ENCODE measurements around the gene BCO2. TPM values are rescaled to one million over a fixed set of nuclear protein-coding genes. Genes with fewer than 3 reads are reported as not detected.
"Not testable (repeated sequence)": the region's sequence is repeated elsewhere in the genome, so short reads cannot be mapped to it uniquely, and the experiment has no call there.

Gene BCO2
- total RNA-seq, 2 experiments from 2014 or later = 1.2 to 2.4 TPM

DNA sequence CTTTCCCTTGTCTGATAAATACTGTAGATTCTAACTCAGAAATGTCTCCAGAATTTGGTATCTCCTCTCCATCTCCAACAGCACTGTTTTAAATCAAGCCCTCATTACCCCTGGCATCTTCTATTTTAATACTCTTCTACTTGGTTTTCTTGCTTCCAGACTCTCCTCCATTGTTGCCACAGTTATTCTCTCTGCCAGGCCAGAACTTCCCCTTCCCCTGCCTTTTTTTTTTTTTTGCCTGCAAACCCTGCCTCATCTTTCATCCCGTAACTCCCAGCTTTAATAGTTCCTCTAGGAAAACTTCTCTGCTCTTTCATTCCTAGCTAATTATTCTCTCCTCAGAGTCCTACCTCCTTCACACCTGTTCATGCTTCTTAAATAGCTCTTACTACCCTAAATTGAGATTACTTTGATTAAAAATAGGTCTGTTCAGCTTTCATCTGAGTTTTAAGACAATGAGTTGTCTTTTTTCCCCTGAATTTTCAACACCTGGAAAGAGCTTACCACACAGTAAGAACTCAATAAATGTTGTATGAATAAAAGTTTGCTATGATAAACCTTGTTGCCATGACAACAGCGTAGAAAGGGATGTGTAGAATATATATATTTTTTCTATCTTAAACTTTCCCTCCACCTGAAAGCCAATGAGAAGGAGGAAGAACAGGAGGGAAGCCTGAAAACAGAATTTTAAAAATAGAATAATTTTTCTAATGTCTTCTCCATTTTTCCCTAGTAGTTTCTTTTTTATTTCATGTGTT lies 15.0 kb upstream of the BCO2 start:
- Mint-ChIP-seq H3K4me1 (peaks cover 8% of the 10 kb centered on the region), H3K9me3 (no peaks in the 10 kb centered on the region)
- CTCF ChIA-PET = no interaction called here

DNA sequence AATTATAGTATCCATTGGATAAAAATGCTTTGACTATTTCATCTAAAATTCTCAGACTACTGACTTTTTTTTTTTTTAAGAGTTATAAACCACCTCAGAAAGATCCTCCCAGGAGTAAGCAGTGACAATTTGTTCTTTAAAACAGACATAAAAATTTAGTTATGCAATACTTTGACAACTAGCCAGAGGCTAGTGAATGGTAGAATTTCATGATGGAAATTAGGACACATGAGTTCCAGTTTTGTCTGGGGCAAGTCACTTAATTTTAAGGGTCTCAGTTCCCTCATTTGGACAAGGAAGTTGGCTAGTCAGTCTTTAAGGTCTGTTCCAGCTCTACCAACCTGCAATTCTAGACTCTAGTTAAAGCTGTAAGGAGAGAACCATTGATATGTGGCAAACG lies 14.3 kb upstream of the BCO2 start:
- H3K4me1 Mint-ChIP-seq = peaks cover 8% of the 10 kb centered on the region
- H3K27me3 Mint-ChIP-seq = peaks cover 27% of the 10 kb centered on the region
- H3K9me3 Mint-ChIP-seq = no peaks in the 10 kb centered on the region
- H3K4me3 Mint-ChIP-seq = no peak overlapping the region
- POLR2A ChIA-PET = no interaction called here
- peaks cover 2% of the 10 kb centered on the region for H3K36me3 Mint-ChIP-seq (ENCODE audit: low read depth)
- no peak for DNase-seq
- CTCF ChIA-PET = no interaction called here
- H3K27ac Mint-ChIP-seq = no peak overlapping the region

More for the DNA sequence above, 15.0 kb upstream of the BCO2 start:
- no peak overlapping the region for H3K27ac Mint-ChIP-seq
- H3K4me3 Mint-ChIP-seq = no peak overlapping the region
- no peak for DNase-seq
- POLR2A ChIA-PET = no interaction called here
- H3K36me3 Mint-ChIP-seq (ENCODE audit: low read depth) = peaks cover 2% of the 10 kb centered on the region
- peaks cover 27% of the 10 kb centered on the region for H3K27me3 Mint-ChIP-seq

DNA sequence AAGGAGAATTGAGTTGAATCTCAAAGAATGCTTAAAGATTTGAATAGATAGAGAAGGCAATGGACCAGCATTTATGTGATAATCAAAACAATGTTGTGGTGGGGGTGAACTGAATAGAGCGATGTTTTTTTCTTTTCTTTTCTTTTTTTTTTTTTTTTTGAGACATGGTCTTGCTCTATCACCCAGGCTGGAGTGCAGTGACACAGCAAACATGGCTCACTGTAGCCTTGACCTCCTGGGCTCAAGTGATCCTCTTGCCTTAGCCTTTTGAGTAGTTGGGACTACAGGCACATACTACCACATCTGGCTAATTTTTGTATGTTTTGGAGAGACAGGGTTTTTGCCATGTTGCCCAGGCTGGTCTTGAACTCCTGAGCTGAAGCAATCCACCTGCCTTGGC lies 13.1 kb upstream of the BCO2 start:
- H3K4me1 Mint-ChIP-seq; H3K27ac Mint-ChIP-seq; POLR2A ChIA-PET; DNase-seq; CTCF ChIA-PET; H3K9me3 Mint-ChIP-seq; H3K4me3 Mint-ChIP-seq; H3K36me3 Mint-ChIP-seq (ENCODE audit: low read depth): not testable (repeated sequence)
- H3K27me3 Mint-ChIP-seq = peaks cover 27% of the 10 kb centered on the region

DNA sequence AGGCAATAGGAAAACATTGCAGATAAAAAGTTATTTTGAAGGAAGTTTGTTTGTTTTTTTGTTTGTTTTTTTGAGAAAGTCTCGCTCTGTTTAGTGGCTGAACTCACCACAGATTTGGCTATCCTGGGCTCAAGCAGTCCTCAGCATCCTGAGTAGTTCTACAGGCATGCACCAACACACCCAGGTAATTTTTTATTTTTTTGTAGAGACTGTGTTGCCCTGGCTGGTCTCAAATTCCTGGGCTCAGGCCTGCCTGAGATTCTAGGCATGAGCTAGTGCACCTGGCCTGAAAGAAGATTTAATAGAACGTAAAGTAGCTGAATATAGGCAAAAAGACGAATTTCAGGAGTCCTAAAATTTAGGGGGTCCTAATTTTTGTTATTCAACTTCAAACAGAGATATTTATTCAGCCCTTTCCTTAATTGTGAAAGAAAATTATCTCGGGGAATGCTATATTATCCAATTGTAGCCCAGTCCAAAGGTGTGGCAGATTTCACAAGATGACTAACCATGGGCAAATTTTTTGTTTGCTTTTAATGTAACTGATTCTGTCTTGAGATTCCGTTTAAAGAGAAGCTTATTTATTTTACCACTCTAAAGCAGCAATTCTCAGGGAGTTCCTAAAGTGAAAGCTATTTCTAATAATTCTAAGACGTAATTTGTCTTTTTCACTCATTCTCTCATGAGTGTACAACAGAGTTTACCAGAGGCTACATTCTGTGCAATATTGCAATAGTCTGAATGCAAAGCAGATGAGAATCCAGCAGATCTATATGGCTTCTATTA lies 12.4 kb upstream of the BCO2 start:
- CTCF ChIA-PET = interaction anchor here (1.6 kb wide), 1 partner anchor 11 kb away, joined by 5 read pairs; no protein-coding TSS in a partner anchor
- POLR2A ChIA-PET = no interaction called here
- H3K27me3 Mint-ChIP-seq = peaks cover 27% of the 10 kb centered on the region
- H3K9me3 Mint-ChIP-seq = no peaks in the 10 kb centered on the region
- H3K4me1 Mint-ChIP-seq = peaks cover 8% of the 10 kb centered on the region
- DNase-seq = no peak
- H3K27ac Mint-ChIP-seq = no peak overlapping the region
- H3K4me3 Mint-ChIP-seq = no peak overlapping the region
- peaks cover 2% of the 10 kb centered on the region for H3K36me3 Mint-ChIP-seq (ENCODE audit: low read depth)

GRCh38 chr11:112163875-112164685 lies 11.2 kb upstream of the BCO2 start, which contains the start of gene IL18:
Gene IL18 (minus strand): TSS chr11:112164094. CDS start chr11:112155053, 9,041 bp downstream.
- H3K9me3 Mint-ChIP-seq = no peaks in the 10 kb centered on the region
- no peak for DNase-seq
- H3K27ac Mint-ChIP-seq = no peak within 1 kb of the TSS
- ChIA-PET POLR2A (no interaction called here), CTCF (interaction anchor here (1.6 kb wide), 1 partner anchor 12 kb away, joined by 5 read pairs; no protein-coding TSS in a partner anchor)
- H3K36me3 Mint-ChIP-seq (ENCODE audit: low read depth) = peaks cover 2% of the 10 kb centered on the region
- H3K27me3 Mint-ChIP-seq = peaks cover 27% of the 10 kb centered on the region
- H3K4me3 Mint-ChIP-seq = peak within 1 kb of the TSS; percentile 37
- peaks cover 8% of the 10 kb centered on the region for H3K4me1 Mint-ChIP-seq

DNA sequence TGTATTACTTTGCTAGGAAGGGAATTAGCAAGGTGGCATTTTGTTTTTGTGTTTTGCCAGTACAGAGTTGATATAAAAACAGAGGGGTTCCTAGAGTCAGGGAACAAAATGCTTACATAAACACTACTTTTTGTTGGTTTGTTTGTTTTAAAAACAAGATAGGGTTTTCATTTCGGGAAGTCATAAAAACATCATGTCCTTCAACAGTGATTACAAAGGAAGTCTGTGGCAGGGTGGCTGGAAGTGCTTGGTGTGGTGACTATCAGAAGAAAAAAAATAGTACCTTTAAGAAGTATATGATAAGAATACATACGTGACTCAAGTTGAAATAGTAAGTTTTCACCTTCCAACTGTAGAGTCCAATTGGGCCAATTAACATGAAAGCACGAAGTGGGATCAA lies 10.3 kb upstream of the BCO2 start:
- CTCF ChIA-PET = interaction anchor here (1.4 kb wide), 1 partner anchor 21 kb away, joined by 3 read pairs; no protein-coding TSS in a partner anchor
- no peak overlapping the region for H3K4me3 Mint-ChIP-seq
- DNase-seq = no peak
- no peaks in the 10 kb centered on the region for H3K9me3 Mint-ChIP-seq
- peaks cover 8% of the 10 kb centered on the region for H3K4me1 Mint-ChIP-seq
- H3K36me3 Mint-ChIP-seq (ENCODE audit: low read depth) = peaks cover 2% of the 10 kb centered on the region
- peaks cover 23% of the 10 kb centered on the region for H3K27me3 Mint-ChIP-seq
- no peak overlapping the region for H3K27ac Mint-ChIP-seq
- POLR2A ChIA-PET = no interaction called here

DNA sequence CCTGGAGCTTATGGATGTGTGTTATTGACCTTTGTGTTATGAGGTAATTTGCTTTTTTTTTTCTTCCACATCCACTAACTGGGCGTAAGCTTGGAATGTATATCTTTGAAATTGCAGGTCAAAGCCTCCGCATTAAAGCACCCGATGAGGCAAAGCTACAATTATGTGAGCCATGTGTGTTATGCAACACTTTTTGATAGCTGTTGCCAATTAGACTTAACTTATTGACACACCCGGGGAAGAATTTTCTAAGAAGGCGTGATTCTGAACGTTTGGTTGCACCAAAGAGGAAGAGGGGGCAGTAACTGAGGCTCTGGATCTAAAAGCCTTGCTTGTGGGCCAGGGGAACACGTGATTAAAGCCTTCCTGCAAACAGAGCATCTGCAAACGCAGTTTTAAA lies 8.8 kb upstream of the BCO2 start:
- CTCF ChIA-PET = interaction anchor here (1.4 kb wide), 1 partner anchor 23 kb away, joined by 3 read pairs; no protein-coding TSS in a partner anchor
- POLR2A ChIA-PET = no interaction called here
- Mint-ChIP-seq H3K9me3 (no peaks in the 10 kb centered on the region), H3K27ac (no peak overlapping the region), H3K4me1 (peaks cover 8% of the 10 kb centered on the region), H3K36me3 (ENCODE audit: low read depth) (peaks cover 2% of the 10 kb centered on the region), H3K4me3 (no peak overlapping the region), H3K27me3 (peaks cover 21% of the 10 kb centered on the region)
- DNase-seq = no peak

GRCh38 chr11:112167145-112167544 lies 8.2 kb upstream of the BCO2 start, which contains the start of gene TEX12:
Gene TEX12 (plus strand): TSS chr11:112167372. CDS start chr11:112169269, 1,897 bp downstream.
- ChIA-PET POLR2A (no interaction called here), CTCF (no interaction called here)
- no peak within 1 kb of the TSS for H3K27ac Mint-ChIP-seq

GRCh38 chr11:112172362-112172994 lies 2.8 kb upstream of the BCO2 start:
- Mint-ChIP-seq H3K4me1 (peaks cover 10% of the 10 kb centered on the region), H3K27ac (no peak overlapping the region), H3K36me3 (ENCODE audit: low read depth) (no peaks in the 10 kb centered on the region), H3K9me3 (no peaks in the 10 kb centered on the region), H3K4me3 (no peak overlapping the region), H3K27me3 (peaks cover 14% of the 10 kb centered on the region)
- CTCF ChIA-PET = no interaction called here
- POLR2A ChIA-PET = no interaction called here
- DNase-seq = no peak

More at GRCh38 chr11:112167145-112167544, 8.2 kb upstream of the BCO2 start, which contains the start of gene TEX12:
- Mint-ChIP-seq H3K4me1 (peaks cover 8% of the 10 kb centered on the region), H3K36me3 (ENCODE audit: low read depth) (peaks cover 2% of the 10 kb centered on the region), H3K4me3 (no peak within 1 kb of the TSS), H3K9me3 (no peaks in the 10 kb centered on the region), H3K27me3 (peaks cover 21% of the 10 kb centered on the region)
- no peak for DNase-seq

- no peaks in the 10 kb centered on the region for H3K9me3 Mint-ChIP-seq
- no peak for DNase-seq
- POLR2A ChIA-PET = no interaction called here
- CTCF ChIA-PET = no interaction called here
- peaks cover 15% of the 10 kb centered on the region for H3K27me3 Mint-ChIP-seq
- H3K36me3 Mint-ChIP-seq (ENCODE audit: low read depth) = no peaks in the 10 kb centered on the region
- H3K4me1 Mint-ChIP-seq = peaks cover 10% of the 10 kb centered on the region
- H3K27ac Mint-ChIP-seq = no peak overlapping the region
- H3K4me3 Mint-ChIP-seq = no peak overlapping the region
Observed at GRCh38 chr11:112173152-112173551, 2.2 kb upstream of the BCO2 start.

GRCh38 chr11:112175599-112175952 lies 264 bp downstream of the BCO2 start:
- H3K36me3 Mint-ChIP-seq (ENCODE audit: low read depth) = no peaks in the 10 kb centered on the region
- no peaks in the 10 kb centered on the region for H3K9me3 Mint-ChIP-seq
- CTCF ChIA-PET = interaction anchor here (0.6 to 1.1 kb wide), 3 partner anchors 46 to 249 kb away, joined by 3 read pairs; no protein-coding TSS in a partner anchor
- no peak for DNase-seq
- POLR2A ChIA-PET = no interaction called here
- H3K27me3 Mint-ChIP-seq = peaks cover 31% of the 10 kb centered on the region
- no peak overlapping the region for H3K4me3 Mint-ChIP-seq
- H3K27ac Mint-ChIP-seq = no peak overlapping the region
- H3K4me1 Mint-ChIP-seq = peaks cover 10% of the 10 kb centered on the region

DNA sequence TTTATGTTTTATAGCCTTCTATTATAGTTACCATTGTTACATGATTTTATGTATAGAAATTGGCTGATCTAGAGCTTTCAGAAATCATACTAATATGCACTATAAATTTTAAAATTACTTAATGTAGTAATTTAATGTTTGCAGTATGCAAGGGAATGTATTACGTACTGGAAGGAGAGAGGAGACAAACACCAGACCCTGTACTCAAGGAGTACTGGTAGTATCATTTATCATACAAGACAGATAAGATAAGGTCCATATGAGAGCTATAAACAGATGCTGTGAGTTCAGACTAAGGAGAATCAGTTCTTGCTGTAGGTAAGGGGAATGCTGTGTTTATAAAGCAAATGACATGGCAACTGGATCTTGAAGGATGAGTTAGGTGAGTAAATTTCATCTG lies 765 bp downstream of the BCO2 start:
- Mint-ChIP-seq H3K27me3 (peaks cover 31% of the 10 kb centered on the region), H3K4me3 (no peak overlapping the region), H3K4me1 (peaks cover 10% of the 10 kb centered on the region), H3K9me3 (no peaks in the 10 kb centered on the region), H3K27ac (no peak overlapping the region), H3K36me3 (ENCODE audit: low read depth) (no peaks in the 10 kb centered on the region)
- ChIA-PET CTCF (interaction anchor here (0.6 to 1.1 kb wide), 3 partner anchors 45 to 250 kb away, joined by 3 read pairs; no protein-coding TSS in a partner anchor), POLR2A (no interaction called here)
- no peak for DNase-seq
